ENCODE measurements around the gene CES4A. TPM values are rescaled to one million over a fixed set of nuclear protein-coding genes. Genes with fewer than 3 reads are reported as not detected.
"Not testable (repeated sequence)": the region's sequence is repeated elsewhere in the genome, so short reads cannot be mapped to it uniquely, and the experiment has no call there.

CES4A gene
- total RNA-seq, 1 experiment from 2014 or later: 0.15 TPM

- no TSS peak for BruUV-seq (replicated peaks)
- no peak for TF ChIP-seq EZH2 (IDR thresholded peaks at IDR 0.05; ENCODE audit: borderline replicate concordance, low read depth, low read length, poor library complexity, severe bottlenecking)
- H3K9me3 ChIP-seq (ENCODE audit: low read depth, low read length, poor library complexity, severe bottlenecking): no peaks in the 10 kb centered on the region
- no peak overlapping the region for H3K27ac ChIP-seq (ENCODE audit: low read depth, low read length, poor library complexity, severe bottlenecking)
- CTCF ChIA-PET: no interaction called here
- no peaks in the 10 kb centered on the region for H3K27me3 ChIP-seq (replicated peaks; ENCODE audit: insufficient read depth, low read depth, low read length, poor library complexity)
- H3K36me3 ChIP-seq (ENCODE audit: insufficient read depth, low read length, poor library complexity, severe bottlenecking): no peaks in the 10 kb centered on the region
- no peak for DNase-seq (ENCODE audit: low spot score)
- intact Hi-C loops (cut with micrococcal nuclease; ENCODE audit: unreplicated experiment): no loop called here
- H3K4me1 ChIP-seq (ENCODE audit: insufficient read depth, low read length, poor library complexity, severe bottlenecking): no peaks in the 10 kb centered on the region
- POLR2A ChIA-PET (ENCODE audit: low non-redundant PET): no interaction called here
- no peak overlapping the region for H3K4me3 ChIP-seq (ENCODE audit: low read depth, low read length, poor library complexity, severe bottlenecking)
These were observed 1.8 kb upstream of the CES4A start for GRCh38 chr16:66986559-66986958.

- H3K4me1 ChIP-seq (ENCODE audit: insufficient read depth, low read length, poor library complexity, severe bottlenecking): no peaks in the 10 kb centered on the region
- BruUV-seq (replicated peaks): no TSS peak
- no peaks in the 10 kb centered on the region for H3K36me3 ChIP-seq (ENCODE audit: insufficient read depth, low read length, poor library complexity, severe bottlenecking)
- ChIA-PET POLR2A (ENCODE audit: low non-redundant PET) (no interaction called here), CTCF (no interaction called here)
- H3K9me3 ChIP-seq (ENCODE audit: low read depth, low read length, poor library complexity, severe bottlenecking): no peaks in the 10 kb centered on the region
- TF ChIP-seq CTCF (conservative IDR thresholded peaks at IDR 0.05; ENCODE audit: low read depth, low read length) (no peak), EZH2 (IDR thresholded peaks at IDR 0.05; ENCODE audit: borderline replicate concordance, low read depth, low read length, poor library complexity, severe bottlenecking) (no peak)
- no peak overlapping the region for H3K4me3 ChIP-seq (ENCODE audit: low read depth, low read length, poor library complexity, severe bottlenecking)
- no peaks in the 10 kb centered on the region for H3K27me3 ChIP-seq (replicated peaks; ENCODE audit: insufficient read depth, low read depth, low read length, poor library complexity)
- intact Hi-C loops (cut with micrococcal nuclease; ENCODE audit: unreplicated experiment): no loop called here
- DNase-seq (ENCODE audit: low spot score): no peak
- no peak overlapping the region for H3K27ac ChIP-seq (ENCODE audit: low read depth, low read length, poor library complexity, severe bottlenecking)
These were observed 3.2 kb downstream of the CES4A start for GRCh38 chr16:66991545-66992077.

- H3K27me3 ChIP-seq (replicated peaks; ENCODE audit: insufficient read depth, low read depth, low read length, poor library complexity); H3K9me3 ChIP-seq (ENCODE audit: low read depth, low read length, poor library complexity, severe bottlenecking); CTCF ChIA-PET; H3K4me1 ChIP-seq (ENCODE audit: insufficient read depth, low read length, poor library complexity, severe bottlenecking); H3K36me3 ChIP-seq (ENCODE audit: insufficient read depth, low read length, poor library complexity, severe bottlenecking); POLR2A ChIA-PET (ENCODE audit: low non-redundant PET); BruUV-seq (replicated peaks); intact Hi-C loops (cut with micrococcal nuclease; ENCODE audit: unreplicated experiment); DNase-seq (ENCODE audit: low spot score); H3K27ac ChIP-seq (ENCODE audit: low read depth, low read length, poor library complexity, severe bottlenecking); H3K4me3 ChIP-seq (ENCODE audit: low read depth, low read length, poor library complexity, severe bottlenecking): not testable (repeated sequence)
These were observed 5.2 kb downstream of the CES4A start for GRCh38 chr16:66993558-66993957.

- CTCF ChIA-PET: no interaction called here
- no peaks in the 10 kb centered on the region for H3K36me3 ChIP-seq (ENCODE audit: insufficient read depth, low read length, poor library complexity, severe bottlenecking)
- H3K4me1 ChIP-seq (ENCODE audit: insufficient read depth, low read length, poor library complexity, severe bottlenecking): no peaks in the 10 kb centered on the region
- no peak for DNase-seq (ENCODE audit: low spot score)
- TF ChIP-seq EZH2 (IDR thresholded peaks at IDR 0.05; ENCODE audit: borderline replicate concordance, low read depth, low read length, poor library complexity, severe bottlenecking): no peak
- no peak for TF ChIP-seq CTCF (conservative IDR thresholded peaks at IDR 0.05; ENCODE audit: low read depth, low read length)
- H3K27me3 ChIP-seq (replicated peaks; ENCODE audit: insufficient read depth, low read depth, low read length, poor library complexity): no peaks in the 10 kb centered on the region
- BruUV-seq (replicated peaks): no TSS peak
- intact Hi-C loops (cut with micrococcal nuclease; ENCODE audit: unreplicated experiment): no loop called here
- no peak overlapping the region for H3K27ac ChIP-seq (ENCODE audit: low read depth, low read length, poor library complexity, severe bottlenecking)
- H3K4me3 ChIP-seq (ENCODE audit: low read depth, low read length, poor library complexity, severe bottlenecking): no peak overlapping the region
- POLR2A ChIA-PET (ENCODE audit: low non-redundant PET): no interaction called here
- no peaks in the 10 kb centered on the region for H3K9me3 ChIP-seq (ENCODE audit: low read depth, low read length, poor library complexity, severe bottlenecking)
These were observed 8.1 kb downstream of the CES4A start for GRCh38 chr16:66996324-66996982.
